Inflammatory macrophage treated with lipopolysaccharide for 1 hour (primary cell): ENCODE results near the gene ALLC.

Source experiments
- DNase-seq, 2 donors: peaks; one replicate each; pipeline ENCODE4 v3.0.0-alpha.2; 2020 to 2022

The ALLC gene

GRCh38 chr2:3680548-3681345, 22.7 kb downstream of the ALLC start:
- no peak for DNase-seq

GRCh38 chr2:3681625-3682024, 23.6 kb downstream of the ALLC start:
- DNase-seq: no peak

GRCh38 chr2:3682811-3683210, 24.8 kb downstream of the ALLC start:
- DNase-seq: no peak

- DNase-seq: no peak
Measured at GRCh38 chr2:3683748-3684454, 25.9 kb downstream of the ALLC start.

- DNase-seq: no peak
Measured at GRCh38 chr2:3689998-3690748, 32.2 kb downstream of the ALLC start.

- no peak for DNase-seq
Measured at GRCh38 chr2:3692375-3692774, 34.4 kb downstream of the ALLC start.

- no peak for DNase-seq
Measured at GRCh38 chr2:3696545-3696944, 38.5 kb downstream of the ALLC start.

GRCh38 chr2:3701071-3701470, 43.1 kb downstream of the ALLC start:
- no peak for DNase-seq

GRCh38 chr2:3703236-3703756, 45.3 kb downstream of the ALLC start, which contains the start of gene DCDC2C:
TSS of gene DCDC2C (plus strand) at chr2:3703575. CDS start at chr2:3703752, 177 bp downstream.
- DNase-seq: no peak

- no peak for DNase-seq
Measured at GRCh38 chr2:3703757-3704355, 45.9 kb downstream of the ALLC start.

- no peak for DNase-seq
Measured at GRCh38 chr2:3704692-3705091, 46.7 kb downstream of the ALLC start.

- no peak for DNase-seq
Measured at GRCh38 chr2:3705782-3706181, 47.8 kb downstream of the ALLC start.

- DNase-seq: no peak
Measured at GRCh38 chr2:3706892-3707291, 48.9 kb downstream of the ALLC start.

GRCh38 chr2:3708576-3708975, 50.6 kb downstream of the ALLC start:
- DNase-seq: no peak

- DNase-seq: no peak
Measured at GRCh38 chr2:3709225-3709624, 51.2 kb downstream of the ALLC start.

GRCh38 chr2:3712424-3712823, 54.4 kb downstream of the ALLC start:
- no peak for DNase-seq

GRCh38 chr2:3712831-3713503, 55.0 kb downstream of the ALLC start:
- no peak for DNase-seq

GRCh38 chr2:3718679-3719078, 60.7 kb downstream of the ALLC start:
- DNase-seq: no peak

GRCh38 chr2:3725002-3725401, 67.0 kb downstream of the ALLC start:
- DNase-seq: no peak

GRCh38 chr2:3725458-3726250, 67.7 kb downstream of the ALLC start:
- DNase-seq: no peak

GRCh38 chr2:3726511-3726910, 68.5 kb downstream of the ALLC start:
- no peak for DNase-seq
